ENCODE results near the gene PCSK1. TPM values are rescaled to one million over a fixed set of nuclear protein-coding genes. Genes with fewer than 3 reads are reported as not detected.

The PCSK1 gene
- total RNA-seq, 1 donor from 2014 or later = 0.18 TPM

DNA sequence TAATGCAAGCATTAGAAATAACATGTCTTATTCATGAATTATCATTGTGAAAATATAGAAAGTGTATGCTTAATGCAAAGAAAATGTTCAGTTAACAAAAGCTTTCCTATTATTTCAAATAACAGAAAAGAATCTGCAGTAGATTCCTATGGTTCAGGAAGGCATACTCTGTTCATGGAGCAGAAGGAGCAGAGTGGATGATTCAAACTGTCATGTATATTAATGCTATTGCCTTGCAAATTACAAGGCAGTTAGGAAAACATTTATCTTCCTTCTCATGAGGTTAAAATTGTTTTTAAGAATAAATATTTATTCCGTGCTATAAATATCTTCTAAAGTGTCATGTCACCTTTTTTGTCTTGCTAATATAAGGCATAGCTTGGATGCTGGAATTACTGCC is 47.5 kb downstream of the PCSK1 start:
- H3K4me1 ChIP-seq = no peaks in the 10 kb centered on the region
- no peaks in the 10 kb centered on the region for H3K9me3 ChIP-seq
- ATAC-seq = no peak
- H3K36me3 ChIP-seq = no peaks in the 10 kb centered on the region
- TF ChIP-seq, protein P1, sequence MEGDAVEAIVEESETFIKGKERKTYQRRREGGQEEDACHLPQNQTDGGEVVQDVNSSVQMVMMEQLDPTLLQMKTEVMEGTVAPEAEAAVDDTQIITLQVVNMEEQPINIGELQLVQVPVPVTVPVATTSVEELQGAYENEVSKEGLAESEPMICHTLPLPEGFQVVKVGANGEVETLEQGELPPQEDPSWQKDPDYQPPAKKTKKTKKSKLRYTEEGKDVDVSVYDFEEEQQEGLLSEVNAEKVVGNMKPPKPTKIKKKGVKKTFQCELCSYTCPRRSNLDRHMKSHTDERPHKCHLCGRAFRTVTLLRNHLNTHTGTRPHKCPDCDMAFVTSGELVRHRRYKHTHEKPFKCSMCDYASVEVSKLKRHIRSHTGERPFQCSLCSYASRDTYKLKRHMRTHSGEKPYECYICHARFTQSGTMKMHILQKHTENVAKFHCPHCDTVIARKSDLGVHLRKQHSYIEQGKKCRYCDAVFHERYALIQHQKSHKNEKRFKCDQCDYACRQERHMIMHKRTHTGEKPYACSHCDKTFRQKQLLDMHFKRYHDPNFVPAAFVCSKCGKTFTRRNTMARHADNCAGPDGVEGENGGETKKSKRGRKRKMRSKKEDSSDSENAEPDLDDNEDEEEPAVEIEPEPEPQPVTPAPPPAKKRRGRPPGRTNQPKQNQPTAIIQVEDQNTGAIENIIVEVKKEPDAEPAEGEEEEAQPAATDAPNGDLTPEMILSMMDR (IDR thresholded peaks at IDR 0.05) = no peak
- DNase-seq = no peak
- intact Hi-C loops (cut with DNase I) = no loop called here
- no peaks in the 10 kb centered on the region for H3K27me3 ChIP-seq (ENCODE audit: low read depth)
- H3K4me3 ChIP-seq = no peak overlapping the region
- no peak overlapping the region for H3K27ac ChIP-seq

DNA sequence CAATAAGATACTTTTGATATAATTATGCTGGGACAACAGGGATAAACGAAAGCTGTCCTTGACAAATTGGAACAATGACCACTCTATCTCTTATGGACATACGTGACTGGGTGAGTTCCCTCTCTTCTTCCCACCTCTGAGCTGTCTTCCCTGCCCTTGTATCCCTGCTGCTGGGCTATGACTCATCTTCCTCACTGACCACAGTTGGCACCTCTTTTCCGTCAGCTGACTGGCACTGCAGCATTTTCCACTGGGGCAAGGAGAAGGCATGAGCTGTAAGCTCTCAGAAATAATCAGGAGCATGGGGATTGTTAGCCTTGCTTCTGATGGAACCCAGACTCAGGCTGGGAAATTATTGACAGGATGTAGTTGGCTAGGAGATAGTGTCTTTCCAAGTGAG is 48.7 kb downstream of the PCSK1 start:
- no peaks in the 10 kb centered on the region for H3K36me3 ChIP-seq
- H3K27ac ChIP-seq = no peak overlapping the region
- DNase-seq = no peak
- no peaks in the 10 kb centered on the region for H3K4me1 ChIP-seq
- no peak overlapping the region for H3K4me3 ChIP-seq
- intact Hi-C loops (cut with DNase I) = no loop called here
- ATAC-seq = no peak
- no peaks in the 10 kb centered on the region for H3K9me3 ChIP-seq
- TF ChIP-seq, protein P1 (IDR thresholded peaks at IDR 0.05) = no peak
- H3K27me3 ChIP-seq (ENCODE audit: low read depth) = no peaks in the 10 kb centered on the region

DNA sequence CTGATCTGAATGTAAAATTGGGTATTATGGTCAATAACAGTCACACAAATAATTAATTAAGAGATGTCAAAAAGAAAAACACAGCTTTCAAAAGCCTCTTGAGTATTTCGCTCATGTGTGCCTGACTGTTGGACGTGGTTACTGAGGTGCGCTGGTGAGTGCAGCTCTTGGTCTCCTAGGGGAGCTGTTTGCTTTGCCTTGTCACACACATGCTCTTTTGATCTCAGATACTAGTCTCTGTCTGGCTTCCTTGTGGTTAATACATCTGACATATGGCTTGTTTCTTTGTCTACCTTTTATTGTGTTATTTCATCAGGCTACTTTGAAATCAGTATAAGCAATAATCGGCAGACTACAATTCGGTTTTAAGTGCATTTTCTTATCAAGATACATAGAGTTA is 51.5 kb downstream of the PCSK1 start:
- no peaks in the 10 kb centered on the region for H3K4me1 ChIP-seq

DNA sequence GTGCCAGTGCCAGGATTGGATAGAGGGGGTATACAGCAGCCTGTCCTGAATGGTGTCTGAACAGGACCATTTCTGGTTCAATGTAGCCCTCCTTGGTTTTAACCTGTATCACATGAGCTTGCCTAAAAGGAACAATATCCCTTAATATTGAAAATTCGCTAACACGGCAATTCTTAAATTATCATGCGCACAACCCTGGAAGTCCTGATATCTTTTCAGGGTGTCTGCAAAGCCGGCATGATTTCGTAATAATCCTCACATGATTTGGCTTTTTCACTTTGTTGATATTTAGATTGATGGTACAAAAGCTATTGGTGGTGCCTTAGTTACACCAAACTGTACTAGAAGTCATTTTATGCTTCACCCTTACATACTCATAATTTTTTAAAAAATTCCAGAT is 53.2 kb downstream of the PCSK1 start:
- Histone ChIP-seq H3K27ac (no peak overlapping the region), H3K36me3 (no peaks in the 10 kb centered on the region), H3K4me1 (no peaks in the 10 kb centered on the region), H3K27me3 (ENCODE audit: low read depth) (no peaks in the 10 kb centered on the region), H3K4me3 (no peak overlapping the region), H3K9me3 (no peaks in the 10 kb centered on the region)
- intact Hi-C loops (cut with DNase I) = no loop called here
- ATAC-seq (no peak), DNase-seq (no peak)
- TF ChIP-seq, protein P1 (IDR thresholded peaks at IDR 0.05) = no peak

More for the DNA sequence above, 51.5 kb downstream of the PCSK1 start:
- DNase-seq (no peak), ATAC-seq (no peak)
- TF ChIP-seq, protein P1 (IDR thresholded peaks at IDR 0.05) = no peak
- no peak overlapping the region for H3K27ac ChIP-seq
- H3K36me3 ChIP-seq = no peaks in the 10 kb centered on the region
- H3K27me3 ChIP-seq (ENCODE audit: low read depth) = no peaks in the 10 kb centered on the region
- H3K4me3 ChIP-seq = no peak overlapping the region
- no peaks in the 10 kb centered on the region for H3K9me3 ChIP-seq
- intact Hi-C loops (cut with DNase I) = no loop called here

DNA sequence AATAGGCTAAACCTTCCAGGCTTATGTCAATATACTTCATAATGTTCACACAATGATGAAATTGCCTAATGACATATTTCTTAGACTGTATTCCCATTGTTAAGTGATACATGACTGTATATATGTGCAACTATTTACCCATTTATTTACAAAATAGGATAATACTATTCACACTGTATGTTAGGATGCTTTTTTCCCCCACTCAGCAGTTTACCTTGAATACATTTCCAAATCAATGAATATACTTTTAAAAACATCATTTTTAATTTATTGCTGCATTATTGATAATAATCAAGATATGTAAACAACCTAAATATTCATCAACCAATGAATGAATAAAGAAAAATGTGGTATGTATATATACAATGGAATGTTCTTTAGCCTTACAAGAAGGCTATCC is 55.5 kb downstream of the PCSK1 start:
- Histone ChIP-seq H3K27me3 (ENCODE audit: low read depth) (no peaks in the 10 kb centered on the region), H3K4me1 (no peaks in the 10 kb centered on the region), H3K4me3 (no peak overlapping the region), H3K27ac (no peak overlapping the region), H3K9me3 (no peaks in the 10 kb centered on the region), H3K36me3 (no peaks in the 10 kb centered on the region)
- TF ChIP-seq, protein P1 (IDR thresholded peaks at IDR 0.05) = no peak
- DNase-seq (no peak), ATAC-seq (no peak)
- intact Hi-C loops (cut with DNase I) = no loop called here

DNA sequence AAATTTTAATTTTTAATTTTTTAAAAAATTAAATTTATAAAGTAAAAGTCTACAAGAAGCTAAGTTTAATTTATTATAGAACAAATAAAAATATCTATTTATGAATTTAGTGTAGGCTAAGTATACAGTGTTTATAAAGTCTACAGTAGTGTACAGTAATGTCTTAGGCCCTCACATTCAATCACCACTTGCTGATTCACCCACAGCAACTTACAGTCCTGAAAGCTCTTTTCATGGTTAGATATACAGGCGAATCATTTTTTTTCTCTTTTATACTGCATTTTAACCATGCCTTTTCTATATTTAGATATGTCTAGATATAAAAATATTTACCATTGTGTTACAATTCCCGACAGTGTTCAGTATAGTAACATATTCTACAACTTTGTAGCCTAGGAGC is 55.9 kb downstream of the PCSK1 start:
- ATAC-seq = no peak
- Histone ChIP-seq H3K27ac (no peak overlapping the region), H3K4me1 (no peaks in the 10 kb centered on the region), H3K4me3 (no peak overlapping the region), H3K9me3 (no peaks in the 10 kb centered on the region), H3K36me3 (no peaks in the 10 kb centered on the region), H3K27me3 (ENCODE audit: low read depth) (no peaks in the 10 kb centered on the region)
- intact Hi-C loops (cut with DNase I) = no loop called here
- no peak for DNase-seq
- TF ChIP-seq, protein P1 (IDR thresholded peaks at IDR 0.05) = no peak

All from lower lobe of right lung (tissue), 2 donors.